ENCODE measurements around the gene CDH13. TPM values are rescaled to one million over a fixed set of nuclear protein-coding genes. Genes with fewer than 3 reads are reported as not detected.

CDH13 gene
- total RNA-seq, 2 experiments from 2014 or later = not detected

- intact Hi-C loops (cut with micrococcal nuclease) = no loop called here
- Mint-ChIP-seq H3K27me3 (no peaks in the 10 kb centered on the region), H3K27ac (no peak overlapping the region), H3K4me3 (no peak overlapping the region), H3K9me3 (no peaks in the 10 kb centered on the region), H3K36me3 (no peaks in the 10 kb centered on the region), H3K4me1 (ENCODE audit: low read depth) (no peaks in the 10 kb centered on the region)
- ChIA-PET CTCF (no interaction called here), POLR2A (no interaction called here)
- DNase-seq = no peak
Measured at GRCh38 chr16:83629426-83629825, 1002.7 kb downstream of the CDH13 start.

DNA sequence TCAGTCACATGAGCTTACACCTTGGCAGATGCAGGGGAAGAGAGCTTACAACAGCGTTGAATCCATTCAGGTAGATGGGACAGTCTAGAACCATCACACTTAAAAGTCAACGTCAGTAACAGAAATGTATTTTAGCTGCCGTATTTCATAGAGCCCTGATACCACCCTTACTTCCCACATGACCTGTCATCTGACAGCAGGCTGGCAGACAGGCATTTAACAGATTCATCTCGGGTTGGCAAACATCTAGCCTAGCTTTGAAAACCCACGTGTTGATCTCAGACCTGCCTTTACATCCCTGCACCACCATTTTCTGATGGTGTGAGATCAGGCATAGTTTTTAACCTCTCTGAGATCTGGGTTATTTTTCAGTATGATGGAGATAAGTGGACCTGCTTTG is 1003.1 kb downstream of the CDH13 start:
- Mint-ChIP-seq H3K9me3 (no peaks in the 10 kb centered on the region), H3K27ac (no peak overlapping the region), H3K4me3 (no peak overlapping the region), H3K27me3 (no peaks in the 10 kb centered on the region), H3K36me3 (no peaks in the 10 kb centered on the region), H3K4me1 (ENCODE audit: low read depth) (no peaks in the 10 kb centered on the region)
- ChIA-PET CTCF (no interaction called here), POLR2A (no interaction called here)
- no peak for DNase-seq
- intact Hi-C loops (cut with micrococcal nuclease) = no loop called here

DNA sequence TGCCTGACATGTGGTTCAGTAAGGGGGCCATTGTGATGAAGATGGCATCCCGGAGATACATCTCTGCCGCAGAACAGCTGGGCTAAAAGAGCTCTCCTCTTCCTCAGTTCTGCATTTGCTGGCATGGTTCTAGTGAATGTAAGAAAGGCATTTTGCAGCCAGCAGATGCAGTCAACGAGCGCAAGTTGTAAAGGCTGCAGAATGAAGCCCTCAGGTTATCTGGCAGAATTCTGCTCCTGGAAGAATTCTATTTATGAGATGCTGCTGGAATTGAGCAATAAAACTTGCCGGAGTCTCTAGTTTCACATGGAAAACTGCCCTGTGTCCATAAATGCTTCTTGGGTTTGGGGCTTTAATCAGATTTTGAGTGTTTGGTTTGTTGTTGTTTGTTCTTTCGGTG is 1004.2 kb downstream of the CDH13 start:
- intact Hi-C loops (cut with micrococcal nuclease) = no loop called here
- H3K27me3 Mint-ChIP-seq = no peaks in the 10 kb centered on the region
- ChIA-PET CTCF (no interaction called here), POLR2A (no interaction called here)
- no peaks in the 10 kb centered on the region for H3K4me1 Mint-ChIP-seq (ENCODE audit: low read depth)
- no peak for DNase-seq
- no peak overlapping the region for H3K27ac Mint-ChIP-seq
- no peaks in the 10 kb centered on the region for H3K9me3 Mint-ChIP-seq
- H3K36me3 Mint-ChIP-seq = no peaks in the 10 kb centered on the region
- H3K4me3 Mint-ChIP-seq = no peak overlapping the region

- intact Hi-C loops (cut with micrococcal nuclease) = no loop called here
- DNase-seq = no peak
- ChIA-PET POLR2A (no interaction called here), CTCF (no interaction called here)
- H3K4me3 Mint-ChIP-seq = no peak overlapping the region
- H3K9me3 Mint-ChIP-seq = no peaks in the 10 kb centered on the region
- H3K4me1 Mint-ChIP-seq (ENCODE audit: low read depth) = no peaks in the 10 kb centered on the region
- no peaks in the 10 kb centered on the region for H3K36me3 Mint-ChIP-seq
- H3K27me3 Mint-ChIP-seq = no peaks in the 10 kb centered on the region
- H3K27ac Mint-ChIP-seq = no peak overlapping the region
Measured at GRCh38 chr16:83633286-83633685, 1006.5 kb downstream of the CDH13 start.

- Mint-ChIP-seq H3K4me3 (no peak overlapping the region), H3K27me3 (peaks cover 4% of the 10 kb centered on the region), H3K4me1 (ENCODE audit: low read depth) (no peaks in the 10 kb centered on the region), H3K9me3 (no peaks in the 10 kb centered on the region), H3K27ac (no peak overlapping the region), H3K36me3 (no peaks in the 10 kb centered on the region)
- CTCF ChIA-PET = no interaction called here
- intact Hi-C loops (cut with micrococcal nuclease) = no loop called here
- POLR2A ChIA-PET = no interaction called here
- DNase-seq = no peak
Measured at GRCh38 chr16:83648347-83648746, 1021.6 kb downstream of the CDH13 start.

DNA sequence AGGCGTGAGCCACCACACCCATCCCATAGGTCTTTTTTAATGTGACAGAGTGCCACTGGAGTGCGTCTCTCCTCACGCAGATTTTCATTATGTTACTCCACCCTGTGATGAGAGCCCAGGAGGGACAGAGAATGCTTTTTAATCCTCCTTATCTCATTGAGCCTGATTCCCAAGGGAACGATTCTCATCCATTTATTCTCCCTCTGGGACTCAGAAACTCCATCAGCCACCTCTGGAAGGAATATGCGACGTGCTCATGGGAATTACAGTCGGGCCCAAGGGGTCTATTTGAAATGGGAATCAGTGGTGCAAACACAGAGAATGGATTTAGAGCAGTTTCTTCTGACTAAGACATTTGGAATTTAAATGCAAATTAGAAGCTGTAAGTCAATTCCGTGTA is 1025.1 kb downstream of the CDH13 start:
- POLR2A ChIA-PET = no interaction called here
- Mint-ChIP-seq H3K27ac (no peak overlapping the region), H3K4me3 (no peak overlapping the region), H3K9me3 (no peaks in the 10 kb centered on the region), H3K4me1 (ENCODE audit: low read depth) (no peaks in the 10 kb centered on the region), H3K27me3 (peaks cover 3% of the 10 kb centered on the region), H3K36me3 (no peaks in the 10 kb centered on the region)
- CTCF ChIA-PET = no interaction called here
- intact Hi-C loops (cut with micrococcal nuclease) = no loop called here
- no peak for DNase-seq

DNA sequence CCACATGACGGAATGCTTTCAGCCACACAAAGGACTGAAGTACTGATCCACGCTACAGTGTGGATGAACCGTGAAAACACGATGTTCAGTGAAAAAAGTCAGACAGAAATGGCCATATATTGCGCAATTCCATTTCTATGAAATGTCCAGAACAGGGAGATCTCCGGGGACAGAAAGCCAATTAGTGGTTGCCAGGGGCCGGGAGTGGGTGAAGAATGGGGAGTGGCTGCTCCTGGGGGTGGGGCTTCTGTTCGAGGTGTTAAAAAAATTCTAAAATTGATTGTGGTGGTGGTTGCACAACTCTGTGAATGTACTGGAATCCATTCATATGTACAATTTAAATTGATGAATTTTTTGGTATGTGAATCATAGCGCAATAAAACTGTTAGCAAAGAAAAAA is 1026.2 kb downstream of the CDH13 start:
- Mint-ChIP-seq H3K36me3 (no peaks in the 10 kb centered on the region), H3K27ac (no peak overlapping the region), H3K4me3 (no peak overlapping the region), H3K9me3 (no peaks in the 10 kb centered on the region), H3K27me3 (peaks cover 3% of the 10 kb centered on the region), H3K4me1 (ENCODE audit: low read depth) (no peaks in the 10 kb centered on the region)
- POLR2A ChIA-PET = no interaction called here
- CTCF ChIA-PET = no interaction called here
- DNase-seq = no peak
- intact Hi-C loops (cut with micrococcal nuclease) = no loop called here

- no peaks in the 10 kb centered on the region for H3K9me3 Mint-ChIP-seq
- no peak overlapping the region for H3K27ac Mint-ChIP-seq
- H3K4me1 Mint-ChIP-seq (ENCODE audit: low read depth) = no peaks in the 10 kb centered on the region
- H3K36me3 Mint-ChIP-seq = no peaks in the 10 kb centered on the region
- no peak overlapping the region for H3K4me3 Mint-ChIP-seq
- H3K27me3 Mint-ChIP-seq = peaks cover 3% of the 10 kb centered on the region
- POLR2A ChIA-PET = no interaction called here
- CTCF ChIA-PET = no interaction called here
- intact Hi-C loops (cut with micrococcal nuclease) = no loop called here
- DNase-seq = no peak
Measured at GRCh38 chr16:83653785-83654184, 1027.0 kb downstream of the CDH13 start.

DNA sequence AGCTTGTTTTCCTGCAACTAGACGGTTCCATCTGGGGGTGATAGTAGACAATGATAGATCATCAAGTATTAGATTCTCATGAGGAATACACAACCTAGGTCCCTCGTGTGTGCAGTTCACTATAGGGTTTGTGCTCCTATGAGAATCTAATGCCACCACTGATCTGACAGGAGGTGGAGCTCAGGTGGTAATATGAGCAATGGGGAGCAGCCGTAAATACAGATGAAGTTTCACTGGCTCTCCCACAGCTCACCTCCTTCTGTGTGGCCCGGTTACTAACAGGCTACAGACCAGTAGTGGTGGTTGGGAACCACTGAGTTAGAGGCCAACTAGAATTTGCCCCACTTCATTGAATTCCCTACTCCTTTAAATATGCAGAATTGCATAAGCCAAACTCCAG is 1033.5 kb downstream of the CDH13 start:
- no peak for DNase-seq
- Mint-ChIP-seq H3K9me3 (no peaks in the 10 kb centered on the region), H3K36me3 (no peaks in the 10 kb centered on the region), H3K4me1 (ENCODE audit: low read depth) (no peaks in the 10 kb centered on the region), H3K27me3 (no peaks in the 10 kb centered on the region), H3K4me3 (no peak overlapping the region), H3K27ac (no peak overlapping the region)
- CTCF ChIA-PET = no interaction called here
- intact Hi-C loops (cut with micrococcal nuclease) = no loop called here
- POLR2A ChIA-PET = no interaction called here

DNA sequence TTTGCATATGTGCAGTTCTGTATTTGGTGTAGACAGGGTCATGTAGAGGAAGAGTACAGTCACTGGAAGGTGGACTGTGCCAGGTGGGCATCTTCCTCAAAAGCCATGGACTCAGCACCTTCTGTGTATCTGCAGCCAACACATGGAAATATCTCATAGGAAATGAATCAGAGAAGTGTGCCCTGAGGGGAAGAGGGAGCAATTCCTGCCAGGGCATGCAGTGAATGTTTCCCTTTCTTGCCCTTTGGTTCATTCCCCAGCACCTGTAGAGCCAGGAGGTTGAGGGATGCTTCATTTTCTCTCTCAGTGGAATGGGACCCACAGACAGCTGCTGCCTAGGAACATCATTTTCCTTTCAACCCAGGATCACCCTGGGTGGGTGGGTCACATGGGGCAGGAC is 1034.9 kb downstream of the CDH13 start:
- no peak for DNase-seq
- H3K4me3 Mint-ChIP-seq = no peak overlapping the region
- no peaks in the 10 kb centered on the region for H3K36me3 Mint-ChIP-seq
- no peak overlapping the region for H3K27ac Mint-ChIP-seq
- POLR2A ChIA-PET = no interaction called here
- intact Hi-C loops (cut with micrococcal nuclease) = no loop called here
- H3K27me3 Mint-ChIP-seq = no peaks in the 10 kb centered on the region
- H3K4me1 Mint-ChIP-seq (ENCODE audit: low read depth) = no peaks in the 10 kb centered on the region
- CTCF ChIA-PET = no interaction called here
- H3K9me3 Mint-ChIP-seq = no peaks in the 10 kb centered on the region

DNA sequence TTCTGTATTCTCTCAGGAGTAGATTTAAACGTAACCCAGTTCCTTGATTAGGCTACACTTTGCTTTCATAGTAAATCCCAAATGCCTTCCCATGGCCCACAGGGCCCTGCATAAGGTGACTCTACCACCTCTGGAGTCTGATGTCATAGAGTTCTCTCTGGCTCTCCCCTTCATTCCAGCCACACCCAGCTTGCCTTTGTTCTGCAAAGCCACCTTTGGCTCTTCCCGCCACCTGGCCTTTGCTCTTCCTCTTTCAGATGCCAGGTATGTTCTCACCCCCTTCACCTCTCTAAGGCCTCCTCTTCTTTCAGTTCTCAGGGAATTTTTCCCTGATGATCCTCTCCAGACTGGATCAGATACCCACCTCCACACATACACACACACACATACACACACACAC is 1039.7 kb downstream of the CDH13 start:
- intact Hi-C loops (cut with micrococcal nuclease) = no loop called here
- no peak for DNase-seq
- Mint-ChIP-seq H3K36me3 (no peaks in the 10 kb centered on the region), H3K27ac (no peak overlapping the region), H3K27me3 (no peaks in the 10 kb centered on the region), H3K9me3 (no peaks in the 10 kb centered on the region), H3K4me3 (no peak overlapping the region), H3K4me1 (ENCODE audit: low read depth) (no peaks in the 10 kb centered on the region)
- ChIA-PET POLR2A (interaction anchor here (0.6 kb wide), 1 partner anchor 76 kb away, joined by 3 read pairs; no protein-coding TSS in a partner anchor), CTCF (no interaction called here)

- H3K4me1 Mint-ChIP-seq (ENCODE audit: low read depth) = no peaks in the 10 kb centered on the region
- no peaks in the 10 kb centered on the region for H3K36me3 Mint-ChIP-seq
- CTCF ChIA-PET = no interaction called here
- H3K4me3 Mint-ChIP-seq = no peak overlapping the region
- no peak for DNase-seq
- H3K9me3 Mint-ChIP-seq = no peaks in the 10 kb centered on the region
- intact Hi-C loops (cut with micrococcal nuclease) = no loop called here
- POLR2A ChIA-PET = no interaction called here
- H3K27ac Mint-ChIP-seq = no peak overlapping the region
- peaks cover 1% of the 10 kb centered on the region for H3K27me3 Mint-ChIP-seq
Measured at GRCh38 chr16:83669456-83669855, 1042.7 kb downstream of the CDH13 start.

- intact Hi-C loops (cut with micrococcal nuclease) = no loop called here
- Mint-ChIP-seq H3K27ac (no peak overlapping the region), H3K4me1 (ENCODE audit: low read depth) (no peaks in the 10 kb centered on the region), H3K36me3 (no peaks in the 10 kb centered on the region), H3K27me3 (peaks cover 1% of the 10 kb centered on the region), H3K4me3 (no peak overlapping the region), H3K9me3 (no peaks in the 10 kb centered on the region)
- CTCF ChIA-PET = no interaction called here
- POLR2A ChIA-PET = no interaction called here
- no peak for DNase-seq
Measured at GRCh38 chr16:83674931-83675535, 1048.3 kb downstream of the CDH13 start.

- intact Hi-C loops (cut with micrococcal nuclease) = no loop called here
- CTCF ChIA-PET = no interaction called here
- H3K27ac Mint-ChIP-seq = no peak overlapping the region
- H3K4me1 Mint-ChIP-seq (ENCODE audit: low read depth) = no peaks in the 10 kb centered on the region
- POLR2A ChIA-PET = no interaction called here
- H3K4me3 Mint-ChIP-seq = no peak overlapping the region
- no peak for DNase-seq
- H3K36me3 Mint-ChIP-seq = no peaks in the 10 kb centered on the region
- H3K27me3 Mint-ChIP-seq = peaks cover 1% of the 10 kb centered on the region
- no peaks in the 10 kb centered on the region for H3K9me3 Mint-ChIP-seq
Measured at GRCh38 chr16:83676086-83676485, 1049.3 kb downstream of the CDH13 start.
